Endothelial cell (in vitro differentiated cells): Measurements from ENCODE around the gene CFAP251. TPM values are rescaled to one million over a fixed set of nuclear protein-coding genes. Genes with fewer than 3 reads are reported as not detected.

Experiments
- DNase-seq: peaks from one replicate; pipeline ENCODE4 v3.0.0; 2021; ENCODE audit warnings: low spot score
- H3K27ac Mint-ChIP-seq: one replicate; pipeline ENCODE4 v1.8.0; 2021; ENCODE audit warnings: mixed read lengths, inconsistent platforms; ENCODE audit not compliant: unreplicated experiment
- H3K27me3 Mint-ChIP-seq: one replicate; pipeline ENCODE4 v1.8.0; 2021; ENCODE audit warnings: mild to moderate bottlenecking, moderate library complexity, mixed read lengths, inconsistent platforms; ENCODE audit not compliant: unreplicated experiment
- H3K36me3 Mint-ChIP-seq: one replicate; pipeline ENCODE4 v1.8.0; 2021; ENCODE audit warnings: mild to moderate bottlenecking, low read depth, mixed read lengths, inconsistent platforms; ENCODE audit not compliant: unreplicated experiment
- H3K4me1 Mint-ChIP-seq: one replicate; pipeline ENCODE4 v1.8.0; 2021; ENCODE audit warnings: mild to moderate bottlenecking, mixed read lengths, inconsistent platforms; ENCODE audit not compliant: unreplicated experiment
- H3K4me3 Mint-ChIP-seq: one replicate; pipeline ENCODE4 v1.8.0; 2021; ENCODE audit warnings: mild to moderate bottlenecking, mixed read lengths, inconsistent platforms; ENCODE audit not compliant: unreplicated experiment
- H3K9me3 Mint-ChIP-seq: one replicate; pipeline ENCODE4 v1.8.0; 2021; ENCODE audit warnings: mixed read lengths, inconsistent platforms; ENCODE audit not compliant: unreplicated experiment
- total RNA-seq: library from RNA; stranded (reverse); fragmentation: NEBNext Ultra II Directional; extraction: Animal tissue kit (Norgen Biotek cat#: 25700); gene quantifications from one replicate; pipeline ENCODE4 v1.2.1, GENCODE V29; 2021; ENCODE audit not compliant: unreplicated experiment
- TF ChIP-seq, protein P1 (sequence below): fragments of 200-600 bp; sonication (generic); IDR thresholded peaks from one replicate; pipeline ENCODE4 v1.5.0; 2021; ENCODE audit warnings: antibody characterized with exemption; ENCODE audit not compliant: unreplicated experiment

Gene CFAP251
- total RNA-seq, 1 donor from 2014 or later = 0.80 TPM

GRCh38 chr12:122005252-122005776 is 86.9 kb downstream of the CFAP251 start:
- peaks cover 2% of the 10 kb centered on the region for H3K27me3 Mint-ChIP-seq

GRCh38 chr12:122006186-122006926 is 88.0 kb downstream of the CFAP251 start:
- Mint-ChIP-seq H3K27me3 (peaks cover 2% of the 10 kb centered on the region), H3K4me1 (no peaks in the 10 kb centered on the region), H3K4me3 (no peak overlapping the region), H3K36me3 (no peaks in the 10 kb centered on the region), H3K27ac (no peak overlapping the region), H3K9me3 (no peaks in the 10 kb centered on the region)
- TF ChIP-seq, protein P1, sequence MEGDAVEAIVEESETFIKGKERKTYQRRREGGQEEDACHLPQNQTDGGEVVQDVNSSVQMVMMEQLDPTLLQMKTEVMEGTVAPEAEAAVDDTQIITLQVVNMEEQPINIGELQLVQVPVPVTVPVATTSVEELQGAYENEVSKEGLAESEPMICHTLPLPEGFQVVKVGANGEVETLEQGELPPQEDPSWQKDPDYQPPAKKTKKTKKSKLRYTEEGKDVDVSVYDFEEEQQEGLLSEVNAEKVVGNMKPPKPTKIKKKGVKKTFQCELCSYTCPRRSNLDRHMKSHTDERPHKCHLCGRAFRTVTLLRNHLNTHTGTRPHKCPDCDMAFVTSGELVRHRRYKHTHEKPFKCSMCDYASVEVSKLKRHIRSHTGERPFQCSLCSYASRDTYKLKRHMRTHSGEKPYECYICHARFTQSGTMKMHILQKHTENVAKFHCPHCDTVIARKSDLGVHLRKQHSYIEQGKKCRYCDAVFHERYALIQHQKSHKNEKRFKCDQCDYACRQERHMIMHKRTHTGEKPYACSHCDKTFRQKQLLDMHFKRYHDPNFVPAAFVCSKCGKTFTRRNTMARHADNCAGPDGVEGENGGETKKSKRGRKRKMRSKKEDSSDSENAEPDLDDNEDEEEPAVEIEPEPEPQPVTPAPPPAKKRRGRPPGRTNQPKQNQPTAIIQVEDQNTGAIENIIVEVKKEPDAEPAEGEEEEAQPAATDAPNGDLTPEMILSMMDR = no peak
- DNase-seq = no peak

More at GRCh38 chr12:122005252-122005776, 86.9 kb downstream of the CFAP251 start:
- DNase-seq = no peak
- TF ChIP-seq, protein P1 = no peak
- Mint-ChIP-seq H3K27ac (no peak overlapping the region), H3K4me1 (no peaks in the 10 kb centered on the region), H3K9me3 (no peaks in the 10 kb centered on the region), H3K4me3 (no peak overlapping the region), H3K36me3 (no peaks in the 10 kb centered on the region)

GRCh38 chr12:122009741-122010140 is 91.3 kb downstream of the CFAP251 start:
- TF ChIP-seq, protein P1 = no peak
- Mint-ChIP-seq H3K27ac (no peak overlapping the region), H3K9me3 (no peaks in the 10 kb centered on the region), H3K36me3 (no peaks in the 10 kb centered on the region), H3K4me1 (no peaks in the 10 kb centered on the region), H3K27me3 (no peaks in the 10 kb centered on the region), H3K4me3 (no peak overlapping the region)
- no peak for DNase-seq

- no peak overlapping the region for H3K4me3 Mint-ChIP-seq
- H3K27me3 Mint-ChIP-seq = no peaks in the 10 kb centered on the region
Observed at GRCh38 chr12:122012184-122012583, 93.8 kb downstream of the CFAP251 start.

More at GRCh38 chr12:122012184-122012583, 93.8 kb downstream of the CFAP251 start:
- Mint-ChIP-seq H3K4me1 (no peaks in the 10 kb centered on the region), H3K9me3 (no peaks in the 10 kb centered on the region), H3K36me3 (no peaks in the 10 kb centered on the region), H3K27ac (no peak overlapping the region)
- DNase-seq = no peak
- TF ChIP-seq, protein P1 = no peak
